GM18498 (cell line): ENCODE measurements around the gene SPOUT1.
"Not testable (repeated sequence)": the region's sequence is repeated elsewhere in the genome, so short reads cannot be mapped to it uniquely, and the experiment has no call there.

ENCODE experiments used
- ATAC-seq: cut with Tn5 transposase; IDR thresholded peaks from one replicate; pipeline ENCODE4 v1.9.1; 2021; ENCODE audit warnings: mild to moderate bottlenecking, moderate library complexity; ENCODE audit not compliant: unreplicated experiment

Gene SPOUT1, protein sequence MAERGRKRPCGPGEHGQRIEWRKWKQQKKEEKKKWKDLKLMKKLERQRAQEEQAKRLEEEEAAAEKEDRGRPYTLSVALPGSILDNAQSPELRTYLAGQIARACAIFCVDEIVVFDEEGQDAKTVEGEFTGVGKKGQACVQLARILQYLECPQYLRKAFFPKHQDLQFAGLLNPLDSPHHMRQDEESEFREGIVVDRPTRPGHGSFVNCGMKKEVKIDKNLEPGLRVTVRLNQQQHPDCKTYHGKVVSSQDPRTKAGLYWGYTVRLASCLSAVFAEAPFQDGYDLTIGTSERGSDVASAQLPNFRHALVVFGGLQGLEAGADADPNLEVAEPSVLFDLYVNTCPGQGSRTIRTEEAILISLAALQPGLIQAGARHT

DNA sequence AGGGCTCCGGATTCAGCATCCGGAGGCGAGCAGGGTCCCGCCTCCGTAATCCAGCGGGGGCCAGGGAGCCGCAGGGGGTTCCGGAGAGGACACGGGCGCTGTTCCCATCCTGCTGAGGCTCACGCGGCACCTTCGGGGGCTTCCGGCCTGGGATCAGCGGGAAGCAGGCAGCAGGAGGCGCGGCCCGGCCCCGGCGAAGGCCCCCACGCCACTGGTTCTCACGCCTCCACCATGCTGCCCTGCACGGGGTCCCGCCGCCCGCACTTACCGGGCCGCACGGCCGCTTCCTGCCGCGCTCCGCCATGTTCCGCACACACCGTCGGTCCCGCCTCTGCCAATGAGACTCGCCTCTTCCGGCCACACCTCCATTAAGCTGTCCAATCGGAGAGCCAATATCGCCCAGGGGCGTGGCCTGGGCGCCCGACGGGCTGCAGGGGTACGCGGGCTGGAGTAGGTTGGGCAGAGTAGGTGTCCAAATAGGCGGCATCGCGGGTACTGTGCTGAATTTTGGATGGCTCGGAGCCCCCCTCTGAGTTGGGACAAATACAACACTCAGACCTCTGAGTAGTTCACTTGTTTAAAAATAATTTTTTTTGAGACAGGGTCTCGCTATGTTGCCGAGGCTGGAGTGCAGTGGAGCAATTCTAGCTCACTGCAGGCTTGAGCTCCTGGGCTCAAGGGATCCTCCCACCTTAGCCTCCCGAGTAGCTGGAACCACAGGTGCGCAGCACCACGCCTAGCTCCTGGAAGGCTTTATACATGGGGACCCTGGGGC lies at the start of gene SPOUT1:
SPOUT1 (minus strand) TSS at position 318 of the 775 bp plus-strand sequence; CDS start at position 304, 14 bp downstream.
- ATAC-seq: peak; percentile 96

DNA sequence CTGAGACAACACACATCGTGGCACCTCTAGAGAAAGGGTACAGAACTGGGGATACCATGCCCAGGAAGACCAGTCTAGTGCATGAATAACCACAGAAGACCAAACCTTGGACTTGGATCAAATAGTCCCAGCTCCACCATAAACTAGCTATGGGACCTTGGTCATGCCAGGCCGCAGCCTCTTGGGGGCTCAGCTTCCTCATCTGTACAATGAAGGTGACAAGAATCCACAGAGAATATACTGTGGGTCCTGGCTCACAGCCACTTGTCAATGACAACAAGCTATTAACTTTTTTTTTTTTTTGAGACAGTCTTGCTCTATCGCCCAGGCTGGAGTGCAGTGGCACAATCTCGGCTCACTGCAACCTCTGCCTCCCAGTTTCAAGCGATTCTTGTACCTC lies 48.3 kb upstream of the SPOUT1 start:
- ATAC-seq: no peak

DNA sequence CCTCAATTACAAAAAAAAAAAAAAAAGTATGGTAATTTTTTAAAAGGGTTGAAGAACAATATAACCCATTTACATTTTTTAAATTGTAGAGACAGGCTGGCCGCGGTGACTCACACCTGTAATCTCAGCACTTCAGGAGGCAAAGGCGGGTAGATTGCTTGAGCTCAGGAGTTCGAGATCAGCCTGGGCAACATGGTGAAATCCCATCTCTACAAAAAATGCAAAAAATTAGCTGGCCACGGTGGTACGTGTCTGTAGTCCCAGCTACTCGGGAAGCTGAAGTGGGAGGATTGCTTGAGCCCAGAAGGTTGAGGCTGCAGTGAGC lies 41.3 kb upstream of the SPOUT1 start:
- not testable (repeated sequence) for ATAC-seq

DNA sequence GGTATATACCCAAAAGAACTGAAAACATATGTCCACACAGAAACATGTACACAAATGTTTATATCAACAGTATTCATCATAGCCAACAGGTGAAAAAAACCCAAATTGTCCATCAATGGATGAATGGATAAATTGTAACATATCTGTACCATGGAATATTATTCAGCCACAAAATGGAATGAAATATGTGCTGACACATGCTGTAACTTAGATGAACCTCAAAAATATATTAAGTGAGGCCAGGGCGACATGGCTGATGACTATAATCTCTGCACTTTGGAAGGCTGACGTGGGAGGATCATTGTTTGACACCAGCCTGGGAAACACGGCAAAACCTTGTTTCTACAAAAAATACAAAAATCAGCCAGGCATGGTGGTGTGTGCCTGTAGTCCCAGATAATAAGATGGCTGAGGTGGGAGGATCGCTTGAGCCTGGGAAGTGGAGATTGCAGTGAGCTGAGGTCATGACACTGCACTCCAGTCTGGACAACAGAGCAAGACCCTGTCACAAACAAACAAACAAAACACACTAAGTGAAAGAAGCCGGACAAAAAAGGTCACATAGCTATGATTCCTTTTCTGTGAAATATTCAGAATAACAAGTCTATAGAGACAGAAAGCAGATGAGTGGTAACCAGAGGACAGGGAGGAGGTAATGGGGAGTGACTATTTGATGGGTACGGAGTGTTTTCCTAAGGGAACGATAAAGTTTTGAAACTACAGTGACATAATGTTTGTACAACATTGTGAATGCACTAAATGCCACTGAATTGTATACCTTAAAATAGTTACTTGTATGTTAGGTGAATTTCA lies 40.7 kb upstream of the SPOUT1 start:
- ATAC-seq: no peak

DNA sequence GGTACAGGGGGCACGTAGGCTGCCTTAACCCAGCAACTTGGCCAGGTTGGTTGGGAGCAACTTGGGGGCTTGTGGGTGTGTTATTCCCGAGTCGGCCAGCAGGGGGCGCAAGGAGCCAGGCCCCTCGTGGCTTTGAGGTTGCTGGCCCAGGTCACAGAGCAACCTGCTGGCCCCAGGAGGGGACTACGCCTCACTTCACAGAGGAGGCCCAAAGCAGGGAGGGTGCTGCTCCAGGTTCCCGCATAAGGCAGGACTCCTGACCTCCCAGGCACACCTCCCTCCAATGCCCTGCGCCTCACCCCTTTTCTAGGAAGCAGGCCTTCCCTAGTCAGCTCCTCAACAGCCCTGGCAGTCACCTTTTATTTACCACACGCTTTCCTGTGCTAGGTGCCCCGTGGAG lies 34.1 kb upstream of the SPOUT1 start:
- ATAC-seq: peak; percentile 48

DNA sequence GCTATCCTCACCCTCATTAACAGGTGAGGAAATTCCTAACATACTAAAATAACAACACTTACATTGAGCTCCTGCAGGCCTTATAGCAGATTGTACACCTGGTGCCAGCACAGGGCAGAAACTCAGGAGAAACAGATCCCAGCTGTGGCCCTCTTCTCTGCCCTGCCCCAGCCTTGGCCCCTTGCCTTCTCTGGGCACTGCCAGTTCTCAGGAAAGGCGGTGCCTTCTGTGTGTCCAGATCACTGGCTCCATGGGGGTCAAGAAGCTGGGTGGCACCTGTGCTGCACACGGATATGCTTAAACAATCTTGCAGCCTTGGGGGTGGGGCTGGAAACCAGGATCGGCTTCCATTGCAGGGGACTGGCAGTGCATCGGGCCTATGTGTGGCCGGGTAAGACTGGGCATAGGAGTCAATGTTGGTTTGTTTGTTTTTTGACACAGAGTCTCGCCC lies 32.8 kb upstream of the SPOUT1 start:
- ATAC-seq: no peak

DNA sequence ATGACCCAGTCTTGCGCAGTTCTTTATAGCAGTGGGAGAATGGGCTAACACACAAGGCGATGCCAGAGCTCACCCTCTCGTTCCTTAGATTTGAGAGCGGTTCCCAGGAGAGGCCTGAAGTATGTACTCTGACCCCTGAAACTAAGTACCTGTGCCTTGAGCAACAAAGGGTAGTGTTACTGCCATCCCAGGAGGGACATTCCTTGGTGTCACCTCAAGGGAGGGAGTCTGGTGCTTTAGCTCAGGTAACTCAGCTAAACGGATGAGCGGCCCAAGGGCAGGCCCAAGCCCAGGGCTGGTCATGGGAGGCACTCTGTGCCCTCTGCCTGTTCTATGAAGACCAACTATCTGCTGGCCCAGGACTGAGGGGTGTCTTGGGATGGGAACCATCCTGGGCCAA lies 31.9 kb upstream of the SPOUT1 start:
- ATAC-seq: no peak

DNA sequence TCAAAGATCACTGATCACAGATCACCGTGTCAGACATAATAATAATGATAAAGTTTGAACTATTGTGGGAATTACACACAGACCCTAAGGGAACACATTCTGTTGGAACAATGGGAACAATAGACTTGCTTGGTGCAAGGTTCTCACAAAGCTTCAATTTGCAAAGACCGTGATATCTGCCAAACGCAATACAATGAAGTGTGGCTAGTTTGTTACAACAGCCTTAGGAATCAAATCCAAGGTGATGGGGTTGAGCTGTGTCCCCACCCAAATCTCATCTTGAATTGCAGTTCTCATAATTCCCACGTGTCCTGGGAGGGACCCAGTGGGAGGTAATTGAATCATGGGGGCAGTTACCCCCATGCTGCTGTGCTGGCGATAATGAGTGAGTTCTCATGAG lies 31.3 kb upstream of the SPOUT1 start:
- ATAC-seq: no peak

DNA sequence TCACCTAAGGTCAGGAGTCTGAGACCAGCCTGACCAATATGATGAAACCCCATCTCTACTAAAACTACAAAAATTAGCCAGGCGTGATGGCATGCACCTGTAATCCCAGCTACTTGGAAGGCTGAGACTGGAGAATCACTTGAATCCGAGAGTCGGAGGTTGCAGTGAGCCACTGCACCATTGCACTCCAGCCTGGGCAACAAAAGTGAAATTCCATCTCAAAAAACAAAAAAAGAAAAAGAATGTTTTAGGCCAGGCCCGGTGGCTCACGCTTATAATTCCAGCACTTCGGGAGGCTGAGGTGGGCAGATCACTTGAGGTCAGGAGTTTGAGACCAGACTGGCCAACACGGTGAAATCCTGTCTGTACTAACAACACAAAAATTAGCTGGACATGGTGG lies 28.9 kb upstream of the SPOUT1 start:
- ATAC-seq: not testable (repeated sequence)

DNA sequence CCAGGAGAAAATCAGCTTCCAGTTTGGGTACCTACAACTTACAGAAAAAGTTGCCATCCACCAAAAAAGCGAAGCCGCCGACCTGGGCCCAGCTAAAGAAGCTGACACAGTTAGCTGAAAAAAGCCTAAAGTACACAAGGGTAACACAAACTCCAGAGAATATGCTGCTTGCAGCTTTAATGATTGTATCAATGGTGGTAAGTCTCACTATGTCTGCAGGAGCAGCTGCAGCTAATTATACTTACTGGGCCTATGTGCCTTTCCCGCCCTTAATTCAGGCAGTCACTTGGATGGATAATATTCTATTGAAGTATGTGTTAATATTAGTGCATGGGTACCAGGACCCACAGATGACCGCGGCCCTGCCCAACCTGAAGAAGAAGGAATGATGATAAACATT lies 24.9 kb upstream of the SPOUT1 start:
- ATAC-seq: not testable (repeated sequence)

DNA sequence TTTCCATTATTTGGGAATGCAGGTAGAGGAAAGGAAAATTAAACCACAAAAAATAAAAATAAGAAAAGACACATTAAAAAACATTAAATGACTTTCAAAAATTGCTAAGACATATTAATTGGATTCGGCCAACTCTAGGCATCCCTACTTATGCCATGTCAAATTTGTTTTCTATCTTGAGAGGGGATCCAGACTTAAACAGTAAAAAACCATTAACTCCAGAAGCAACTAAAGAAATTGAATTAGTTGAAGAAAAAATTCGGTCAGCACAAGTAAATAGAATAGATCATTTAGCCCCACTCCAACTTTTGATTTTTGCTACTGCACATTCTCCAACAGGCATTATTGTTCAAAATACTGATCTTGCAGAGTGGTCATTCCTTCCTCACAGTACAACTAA lies 23.1 kb upstream of the SPOUT1 start:
- not testable (repeated sequence) for ATAC-seq

DNA sequence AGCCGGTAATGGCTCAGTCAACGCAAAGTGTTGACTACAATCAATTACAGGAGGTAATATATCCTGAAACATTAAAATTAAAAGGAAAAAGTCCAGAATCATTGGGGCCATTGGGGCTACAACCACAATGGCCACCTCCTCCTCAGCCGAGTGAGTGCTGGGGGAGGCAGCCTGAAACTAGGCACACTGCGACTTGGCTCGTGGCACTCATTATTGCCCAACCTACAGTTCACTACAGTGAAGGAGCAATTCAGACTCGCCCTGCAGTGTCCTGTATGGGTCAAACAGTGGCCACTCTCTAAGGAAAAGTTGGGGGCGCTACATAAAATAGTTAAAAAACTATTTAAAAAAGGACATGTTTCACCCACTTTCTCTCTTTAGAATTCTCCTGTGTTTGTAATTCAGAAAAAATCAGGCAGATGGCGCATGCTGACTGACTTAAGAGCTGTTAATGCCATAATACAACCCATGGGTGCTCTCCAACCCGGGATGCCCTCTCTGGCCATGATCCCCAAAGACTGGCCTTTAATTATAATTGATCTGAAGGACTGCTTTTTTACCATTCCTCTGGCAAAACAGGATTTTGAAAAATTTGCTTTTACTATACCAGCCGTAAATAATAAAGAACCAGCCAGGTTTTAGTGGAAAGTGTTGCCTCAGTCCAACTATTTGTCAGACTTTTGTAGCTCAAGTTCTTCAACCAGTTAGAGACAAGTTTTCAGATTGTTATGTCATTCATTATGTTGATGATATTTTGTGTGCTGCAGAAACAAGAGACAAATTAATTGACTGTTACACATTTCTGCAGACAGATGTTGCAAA lies 22.4 kb upstream of the SPOUT1 start:
- ATAC-seq: not testable (repeated sequence)

DNA sequence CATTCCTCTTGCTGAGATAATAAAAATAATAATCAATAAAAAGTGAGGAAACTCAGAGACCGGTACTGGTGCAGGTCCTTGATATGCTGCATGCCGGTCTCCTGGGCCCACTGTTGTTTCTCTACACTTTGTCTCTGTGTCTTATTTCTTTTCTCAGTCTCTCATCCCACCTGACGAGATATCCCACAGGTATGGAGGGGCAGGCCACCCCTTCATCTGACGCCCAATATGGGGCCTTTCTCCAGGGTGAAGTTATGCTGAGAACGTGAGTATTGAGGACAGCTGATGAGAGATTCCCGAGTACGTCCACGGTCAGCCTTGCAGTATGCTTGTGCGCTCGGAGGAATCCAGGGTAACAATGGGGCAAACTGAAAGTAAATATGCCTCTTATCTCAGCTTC lies 21.4 kb upstream of the SPOUT1 start:
- ATAC-seq: not testable (repeated sequence)

DNA sequence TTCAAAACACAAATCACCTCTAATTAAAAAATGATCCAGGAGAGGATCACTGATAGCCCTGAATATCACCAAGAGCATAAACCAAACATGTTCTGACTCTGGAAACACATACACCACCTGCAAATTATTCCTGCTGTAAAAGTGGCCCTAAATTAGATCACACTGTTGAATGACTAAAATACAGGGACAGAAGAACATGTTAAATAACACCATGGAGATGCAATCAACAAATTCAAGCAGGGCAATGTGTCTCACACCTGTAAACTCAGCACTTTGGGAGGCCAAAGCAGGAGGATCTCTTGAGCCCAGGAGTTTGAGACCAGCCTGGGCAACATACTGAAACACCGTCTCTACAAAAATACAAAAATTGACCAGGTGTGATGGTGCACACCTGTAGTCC lies 18.2 kb upstream of the SPOUT1 start:
- no peak for ATAC-seq

DNA sequence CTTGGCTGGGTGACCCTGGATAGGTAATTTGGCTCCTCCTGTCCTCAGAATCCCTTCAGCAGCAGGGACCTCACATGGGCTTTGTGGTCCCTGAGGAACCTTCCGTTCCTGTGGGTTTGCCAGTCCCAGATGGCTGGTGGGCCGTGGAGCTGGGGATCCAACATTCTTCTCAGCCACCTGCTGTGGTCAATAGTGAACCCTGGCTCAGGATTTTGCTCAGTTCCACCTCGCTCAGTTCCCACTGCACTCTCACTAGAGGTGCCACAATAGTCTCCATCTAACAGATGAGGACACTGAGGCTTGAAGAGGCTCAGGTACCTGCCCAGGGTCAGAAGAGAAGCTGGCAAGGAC lies 17.1 kb upstream of the SPOUT1 start:
- ATAC-seq: no peak

DNA sequence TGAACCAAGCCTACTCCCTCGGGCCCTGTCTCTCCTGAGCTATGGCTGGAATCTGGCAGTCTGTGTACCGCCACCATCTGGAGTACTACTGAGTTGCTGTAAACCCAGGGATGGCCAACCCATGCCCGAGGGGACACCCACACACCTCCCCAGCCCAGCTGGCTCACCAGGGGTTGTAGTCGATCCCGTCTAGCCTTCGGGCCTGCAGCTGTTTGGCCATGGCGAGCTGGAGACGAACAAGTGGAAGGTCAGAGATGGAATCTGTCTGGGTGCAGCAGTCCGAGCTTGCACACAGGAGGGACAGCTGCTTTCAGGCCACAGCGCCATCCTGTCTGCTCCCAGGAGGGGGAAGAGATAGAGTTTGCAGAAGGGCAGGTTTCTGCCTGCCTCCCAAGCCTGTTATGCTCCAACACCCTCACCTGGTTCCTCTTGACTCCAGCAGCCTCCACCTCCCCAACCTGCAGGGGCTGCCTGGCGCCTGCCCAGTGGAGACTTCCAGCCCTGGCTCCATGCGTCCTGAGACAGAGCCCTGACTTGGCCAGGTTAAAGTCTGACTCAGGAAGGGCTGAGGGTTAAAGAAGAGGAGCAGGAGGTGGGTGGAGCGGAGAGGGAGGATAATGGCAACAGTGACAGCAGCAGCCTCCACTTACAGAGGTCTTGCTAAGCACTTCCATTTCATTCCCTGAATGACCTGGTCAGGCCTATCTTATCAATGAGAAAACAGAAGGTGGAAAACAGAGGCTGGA lies 15.8 kb upstream of the SPOUT1 start:
- ATAC-seq: no peak

DNA sequence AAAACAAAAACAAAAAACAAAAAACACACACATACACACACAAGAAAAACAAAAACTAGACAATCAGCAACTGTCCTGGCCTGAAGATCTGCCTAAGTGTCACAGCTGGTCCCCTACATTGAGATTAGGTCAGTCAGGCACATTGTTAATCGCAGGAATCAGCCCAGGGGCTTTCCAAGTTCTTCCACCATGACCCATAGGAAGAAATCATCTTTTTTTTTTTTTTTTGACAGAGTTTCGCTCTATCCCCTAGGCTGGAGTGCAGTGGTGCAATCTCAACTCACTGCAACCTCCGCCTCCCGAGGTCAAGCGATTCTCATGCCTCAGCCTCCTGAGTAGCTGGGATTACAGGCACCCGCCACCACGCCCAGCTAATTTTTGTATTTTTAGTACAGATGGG lies 13.6 kb upstream of the SPOUT1 start:
- ATAC-seq: not testable (repeated sequence)

DNA sequence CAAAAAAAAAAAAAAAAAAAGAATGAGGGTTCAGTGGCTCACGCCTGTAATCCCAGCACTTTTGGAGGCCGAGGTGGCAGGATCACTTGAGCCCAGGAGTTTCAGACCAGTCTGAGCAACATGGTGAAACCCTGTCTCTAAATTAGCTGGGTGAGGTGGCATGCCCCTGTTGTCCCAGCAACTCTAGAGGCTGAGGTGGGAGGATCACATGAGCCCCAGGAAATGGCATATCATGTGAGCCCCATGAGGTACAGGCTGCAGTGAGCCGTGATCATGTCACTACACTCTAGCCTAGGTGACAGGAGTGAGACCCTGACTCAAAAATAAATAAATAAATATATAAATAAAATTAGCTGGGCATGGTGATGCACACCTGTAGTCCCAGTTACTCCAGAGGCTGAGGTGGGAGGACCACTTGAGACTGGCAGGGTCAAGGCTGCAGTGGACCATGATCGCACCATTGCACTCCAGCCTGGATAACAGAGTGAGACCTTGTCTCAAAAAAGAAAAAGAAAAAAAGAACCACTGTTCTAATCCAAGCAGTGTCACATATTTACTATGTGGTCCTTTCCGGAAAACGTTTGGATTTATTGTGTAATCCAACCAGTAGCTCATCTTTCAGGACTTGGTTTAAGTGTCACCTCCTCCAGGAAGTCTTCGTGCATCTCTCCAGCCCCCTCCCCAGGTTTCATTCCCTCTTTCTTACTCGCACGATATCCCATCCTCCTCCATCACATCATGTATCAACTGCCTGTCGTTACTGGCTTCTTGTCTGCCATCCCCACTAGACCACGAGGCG lies 12.3 kb upstream of the SPOUT1 start:
- no peak for ATAC-seq

DNA sequence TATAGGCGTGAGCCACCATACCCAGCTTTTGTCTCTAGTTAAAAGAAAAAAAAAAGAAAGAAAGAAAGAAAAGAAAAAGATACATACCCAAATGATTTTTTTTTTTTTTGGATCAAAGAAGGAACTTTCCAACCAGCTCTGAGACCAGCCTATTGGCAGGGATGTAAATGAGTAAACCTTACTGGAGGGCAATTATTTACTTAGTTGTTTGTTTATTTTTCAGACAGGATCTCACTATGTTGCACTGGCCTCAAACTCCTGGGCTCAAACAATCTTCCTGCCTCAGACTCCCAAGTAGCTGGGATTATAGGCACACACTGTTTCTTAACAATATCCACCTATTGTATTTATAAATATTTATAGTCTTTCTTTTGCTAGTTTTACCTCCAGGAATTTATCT lies 10.9 kb upstream of the SPOUT1 start:
- no peak for ATAC-seq
